Hepatocyte (in vitro differentiated cells): ENCODE data around the gene FLVCR1. TPM values are rescaled to one million over a fixed set of nuclear protein-coding genes. Genes with fewer than 3 reads are reported as not detected.
"Not testable (repeated sequence)": the region's sequence is repeated elsewhere in the genome, so short reads cannot be mapped to it uniquely, and the experiment has no call there.

Source experiments
- DNase-seq: peaks from one replicate; pipeline ENCODE4 v3.0.0-alpha.2; 2016; ENCODE audit warnings: low spot score
- H2AFZ ChIP-seq: fragments of 200-600 bp; sonication (generic); 2 replicates; pipeline ENCODE4 v1.6.0; 2016; ENCODE audit warnings: antibody characterized with exemption, mild to moderate bottlenecking
- H3K27ac ChIP-seq: fragments of 200-600 bp; sonication (generic); 2 replicates; pipeline ENCODE4 v1.5.1; 2016; ENCODE audit warnings: mild to moderate bottlenecking
- H3K27me3 ChIP-seq: fragments of 200-600 bp; sonication (generic); 2 replicates; pipeline ENCODE4 v1.6.1; 2016
- H3K36me3 ChIP-seq: fragments of 200-600 bp; sonication (generic); replicated peaks from 2 replicates; pipeline ENCODE4 v1.5.1; 2016; ENCODE audit warnings: low read depth; ENCODE audit not compliant: insufficient read depth
- H3K4me1 ChIP-seq: fragments of 200-600 bp; sonication (generic); 2 replicates; pipeline ENCODE4 v1.5.1; 2016; ENCODE audit warnings: mild to moderate bottlenecking, moderate library complexity; ENCODE audit not compliant: insufficient read depth
- H3K4me2 ChIP-seq: fragments of 200-600 bp; sonication (generic); 2 replicates; pipeline ENCODE4 v1.6.0; 2016
- H3K4me3 ChIP-seq: fragments of 200-600 bp; sonication (generic); 2 replicates; pipeline ENCODE4 v1.5.1; 2016; ENCODE audit warnings: mild to moderate bottlenecking
- H3K79me2 ChIP-seq: fragments of 200-600 bp; sonication (generic); 2 replicates; pipeline ENCODE4 v1.6.0; 2017; ENCODE audit warnings: mild to moderate bottlenecking
- H3K9me2 ChIP-seq: fragments of 200-600 bp; sonication (generic); replicated peaks from 2 replicates; pipeline ENCODE4 v1.6.0; 2017; ENCODE audit warnings: mild to moderate bottlenecking; ENCODE audit not compliant: insufficient read depth
- H3K9me3 ChIP-seq: fragments of 200-600 bp; sonication (generic); 2 replicates; pipeline ENCODE4 v1.5.1; 2016; ENCODE audit warnings: low read depth, mild to moderate bottlenecking
- H4K20me1 ChIP-seq: fragments of 200-600 bp; sonication (generic); 2 replicates; pipeline ENCODE4 v1.6.0; 2016; ENCODE audit warnings: mild to moderate bottlenecking; ENCODE audit not compliant: insufficient read depth, poor library complexity, severe bottlenecking
- EZH2 ChIP-seq: fragments of 200-600 bp; sonication (generic); IDR thresholded peaks from 2 replicates; pipeline ENCODE4 v1.6.1; 2016; ENCODE audit warnings: antibody characterized with exemption, mild to moderate bottlenecking, borderline replicate concordance
- EZH2phosphoT487 ChIP-seq: fragments of 200-600 bp; sonication (generic); IDR thresholded peaks from one replicate; pipeline ENCODE4 v1.6.1; 2018; ENCODE audit warnings: antibody characterized with exemption, mild to moderate bottlenecking, low read depth, moderate library complexity; ENCODE audit not compliant: unreplicated experiment, severe bottlenecking
- WGBS: methylation state at CpG from one replicate; pipeline ENCODE4 v1.1.6; 2016; ENCODE audit warnings: low lambda C conversion rate; ENCODE audit errors: missing lambda C conversion rate; 5-methylcytosine and 5-hydroxymethylcytosine counted together
- polyA plus RNA-seq: library from polyadenylated mRNA; unstranded; fragments of >200 nt; fragmentation: Nextera tagmentation; extraction: Ambion mirVana; gene quantifications from 2 replicates; pipeline ENCODE4 v1.2.1, GENCODE V29; 2016
- total RNA-seq: library from RNA; depleted of rRNA; stranded (reverse); fragments of >200 nt; gene quantifications from 2 replicates; pipeline ENCODE4 v1.2.3, GENCODE V29; 2014
- TF ChIP-seq, protein P1 (sequence below): fragments of 200-600 bp; sonication (generic); IDR thresholded peaks from 2 replicates; pipeline ENCODE4 v1.5.1; 2016; ENCODE audit warnings: antibody characterized with exemption, mild to moderate bottlenecking; ENCODE audit not compliant: poor library complexity

Gene FLVCR1
- total and polyA plus RNA-seq, 2 experiments from 2014 or later: 9.9 to 32.5 TPM

DNA sequence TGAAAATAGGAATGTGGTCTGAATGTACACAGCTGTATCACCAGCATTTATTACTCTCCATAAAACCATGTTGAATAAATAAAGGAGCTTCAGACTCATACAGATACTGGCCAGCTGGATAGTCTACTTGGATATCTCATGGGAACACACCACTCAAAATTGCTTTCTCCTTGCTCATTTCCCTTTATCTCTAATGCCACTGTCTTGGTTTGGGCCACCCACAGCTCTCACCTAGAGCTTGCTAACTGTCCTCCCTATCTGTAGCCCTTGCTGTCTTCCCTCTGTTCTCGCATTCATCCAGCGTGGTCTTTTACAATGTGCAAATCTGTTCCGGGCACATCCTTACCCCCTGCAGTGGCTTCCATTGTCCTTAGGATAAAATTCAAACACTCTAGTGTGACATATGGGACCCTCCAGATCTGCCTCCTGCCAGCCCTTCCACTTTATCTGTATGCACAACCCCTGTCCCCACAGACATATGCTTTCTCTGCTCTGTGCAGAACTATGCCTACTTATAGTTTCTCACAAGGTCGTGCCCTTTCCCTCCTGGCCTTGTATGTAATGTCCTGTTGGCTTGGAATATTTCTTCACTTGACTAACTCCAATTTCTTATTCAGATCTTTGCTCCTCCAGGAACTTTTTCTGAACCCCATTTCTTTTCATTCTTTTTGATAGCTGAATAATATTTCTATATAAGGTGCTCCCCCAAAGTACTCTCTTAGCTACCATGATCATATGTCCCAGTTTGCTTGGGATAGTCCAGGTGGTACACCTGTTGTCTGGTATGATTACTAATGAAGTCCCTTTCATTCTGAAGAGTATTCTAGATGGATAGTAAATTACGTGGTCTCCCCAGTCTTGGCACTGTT is 2.9 kb downstream of the FLVCR1 start:
- TF ChIP-seq, protein P1, sequence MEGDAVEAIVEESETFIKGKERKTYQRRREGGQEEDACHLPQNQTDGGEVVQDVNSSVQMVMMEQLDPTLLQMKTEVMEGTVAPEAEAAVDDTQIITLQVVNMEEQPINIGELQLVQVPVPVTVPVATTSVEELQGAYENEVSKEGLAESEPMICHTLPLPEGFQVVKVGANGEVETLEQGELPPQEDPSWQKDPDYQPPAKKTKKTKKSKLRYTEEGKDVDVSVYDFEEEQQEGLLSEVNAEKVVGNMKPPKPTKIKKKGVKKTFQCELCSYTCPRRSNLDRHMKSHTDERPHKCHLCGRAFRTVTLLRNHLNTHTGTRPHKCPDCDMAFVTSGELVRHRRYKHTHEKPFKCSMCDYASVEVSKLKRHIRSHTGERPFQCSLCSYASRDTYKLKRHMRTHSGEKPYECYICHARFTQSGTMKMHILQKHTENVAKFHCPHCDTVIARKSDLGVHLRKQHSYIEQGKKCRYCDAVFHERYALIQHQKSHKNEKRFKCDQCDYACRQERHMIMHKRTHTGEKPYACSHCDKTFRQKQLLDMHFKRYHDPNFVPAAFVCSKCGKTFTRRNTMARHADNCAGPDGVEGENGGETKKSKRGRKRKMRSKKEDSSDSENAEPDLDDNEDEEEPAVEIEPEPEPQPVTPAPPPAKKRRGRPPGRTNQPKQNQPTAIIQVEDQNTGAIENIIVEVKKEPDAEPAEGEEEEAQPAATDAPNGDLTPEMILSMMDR: no peak
- no peak for TF ChIP-seq EZH2phosphoT487
- no peak overlapping the region for H2AFZ ChIP-seq
- no peaks in the 10 kb centered on the region for H3K9me3 ChIP-seq
- peak overlapping the region; percentile 58 for H3K27ac ChIP-seq
- H3K4me1 ChIP-seq: peaks cover 10% of the 10 kb centered on the region
- peaks cover 20% of the 10 kb centered on the region for H4K20me1 ChIP-seq
- no peaks in the 10 kb centered on the region for H3K9me2 ChIP-seq
- no peaks in the 10 kb centered on the region for H3K36me3 ChIP-seq
- peak; percentile 23 for DNase-seq
- peaks cover 79% of the 10 kb centered on the region for H3K79me2 ChIP-seq
- no peaks in the 10 kb centered on the region for H3K27me3 ChIP-seq
- H3K4me2 ChIP-seq: peak overlapping the region; percentile 94
- WGBS: 47% methylated on average over 5 of the region's 5 CpGs
- peak overlapping the region; percentile 19 for H3K4me3 ChIP-seq

GRCh38 chr1:212862111-212862690 is 4.1 kb downstream of the FLVCR1 start:
- Histone ChIP-seq H3K4me1 (peaks cover 7% of the 10 kb centered on the region), H3K27me3 (no peaks in the 10 kb centered on the region), H3K9me3 (no peaks in the 10 kb centered on the region), H3K79me2 (peaks cover 78% of the 10 kb centered on the region), H4K20me1 (peaks cover 20% of the 10 kb centered on the region), H2AFZ (no peak overlapping the region), H3K4me2 (peak overlapping the region; percentile 94), H3K9me2 (no peaks in the 10 kb centered on the region), H3K36me3 (no peaks in the 10 kb centered on the region), H3K27ac (no peak overlapping the region), H3K4me3 (no peak overlapping the region)
- TF ChIP-seq EZH2: no peak
- no peak for TF ChIP-seq EZH2phosphoT487
- TF ChIP-seq, protein P1: no peak
- no peak for DNase-seq
- WGBS: 90% methylated on average over 2 of the region's 2 CpGs

GRCh38 chr1:212863345-212863744 is 5.3 kb downstream of the FLVCR1 start:
- not testable (repeated sequence) for H2AFZ ChIP-seq, H3K36me3 ChIP-seq, H3K4me1 ChIP-seq, H3K27ac ChIP-seq, H3K4me3 ChIP-seq, H3K9me3 ChIP-seq, H3K27me3 ChIP-seq, DNase-seq, H3K9me2 ChIP-seq
- Histone ChIP-seq H3K4me2 (peak overlapping the region; percentile 94), H3K79me2 (peaks cover 83% of the 10 kb centered on the region), H4K20me1 (peaks cover 20% of the 10 kb centered on the region)
- WGBS: 88% methylated on average over 10 of the region's 10 CpGs

- Histone ChIP-seq H3K4me1 (peaks cover 5% of the 10 kb centered on the region), H3K36me3 (no peaks in the 10 kb centered on the region), H3K9me2 (no peaks in the 10 kb centered on the region), H3K79me2 (peaks cover 80% of the 10 kb centered on the region), H3K4me3 (no peak overlapping the region), H3K9me3 (no peaks in the 10 kb centered on the region), H4K20me1 (peaks cover 20% of the 10 kb centered on the region), H3K27ac (no peak overlapping the region), H2AFZ (no peak overlapping the region), H3K4me2 (no peak overlapping the region), H3K27me3 (no peaks in the 10 kb centered on the region)
- WGBS: 94% methylated on average over 4 of the region's 4 CpGs
- no peak for DNase-seq
- TF ChIP-seq, protein P1: no peak
- TF ChIP-seq EZH2 (no peak), EZH2phosphoT487 (no peak)
Observed at GRCh38 chr1:212864201-212864600, 6.1 kb downstream of the FLVCR1 start.
